GM19452 (cell line): Measurements from ENCODE around the gene AXDND1.
A peak's percentile ranks its signal among the peaks of the same experiment; 100 is the strongest.
"Not testable (repeated sequence)": the region's sequence is repeated elsewhere in the genome, so short reads cannot be mapped to it uniquely, and the experiment has no call there.

Experiments
- ATAC-seq: cut with Tn5 transposase; IDR thresholded peaks from one replicate; pipeline ENCODE4 v1.9.1; 2021; ENCODE audit not compliant: unreplicated experiment

AXDND1 gene

GRCh38 chr1:179365342-179366092 lies at the start of gene AXDND1:
Gene AXDND1, plus strand, starts transcription at chr1:179365971. Its CDS starts 539 bp downstream, at chr1:179366510.
- ATAC-seq = peak; percentile 97

GRCh38 chr1:179318491-179318890 lies 47.3 kb upstream of the AXDND1 start:
- ATAC-seq = no peak

GRCh38 chr1:179321533-179322216 lies 44.1 kb upstream of the AXDND1 start:
- ATAC-seq = no peak

- ATAC-seq = no peak
Observed at GRCh38 chr1:179322557-179322956, 43.2 kb upstream of the AXDND1 start.

- no peak for ATAC-seq
Observed at GRCh38 chr1:179323436-179323835, 42.3 kb upstream of the AXDND1 start.

- no peak for ATAC-seq
Observed at GRCh38 chr1:179325836-179326235, 39.9 kb upstream of the AXDND1 start.

- no peak for ATAC-seq
Observed at GRCh38 chr1:179326746-179327145, 39.0 kb upstream of the AXDND1 start.

GRCh38 chr1:179327196-179327595 lies 38.6 kb upstream of the AXDND1 start:
- ATAC-seq = no peak

GRCh38 chr1:179327679-179328078 lies 38.1 kb upstream of the AXDND1 start:
- ATAC-seq = no peak

- ATAC-seq = no peak
Observed at GRCh38 chr1:179329862-179330261, 35.9 kb upstream of the AXDND1 start.

GRCh38 chr1:179334440-179334839 lies 31.3 kb upstream of the AXDND1 start:
- no peak for ATAC-seq

GRCh38 chr1:179337288-179337687 lies 28.5 kb upstream of the AXDND1 start:
- ATAC-seq = no peak

GRCh38 chr1:179337942-179338560 lies 27.7 kb upstream of the AXDND1 start:
- no peak for ATAC-seq

GRCh38 chr1:179340918-179341317 lies 24.9 kb upstream of the AXDND1 start:
- ATAC-seq = no peak

GRCh38 chr1:179341943-179342547 lies 23.7 kb upstream of the AXDND1 start:
- no peak for ATAC-seq

- ATAC-seq = no peak
Observed at GRCh38 chr1:179342740-179343404, 22.9 kb upstream of the AXDND1 start.

- ATAC-seq = no peak
Observed at GRCh38 chr1:179351281-179351680, 14.5 kb upstream of the AXDND1 start.

GRCh38 chr1:179352236-179352635 lies 13.5 kb upstream of the AXDND1 start:
- no peak for ATAC-seq

GRCh38 chr1:179353546-179353945 lies 12.2 kb upstream of the AXDND1 start:
- no peak for ATAC-seq

GRCh38 chr1:179361631-179362030 lies 4.1 kb upstream of the AXDND1 start:
- ATAC-seq = not testable (repeated sequence)
